ENCODE data around the gene STIM1.

The STIM1 gene

DNA sequence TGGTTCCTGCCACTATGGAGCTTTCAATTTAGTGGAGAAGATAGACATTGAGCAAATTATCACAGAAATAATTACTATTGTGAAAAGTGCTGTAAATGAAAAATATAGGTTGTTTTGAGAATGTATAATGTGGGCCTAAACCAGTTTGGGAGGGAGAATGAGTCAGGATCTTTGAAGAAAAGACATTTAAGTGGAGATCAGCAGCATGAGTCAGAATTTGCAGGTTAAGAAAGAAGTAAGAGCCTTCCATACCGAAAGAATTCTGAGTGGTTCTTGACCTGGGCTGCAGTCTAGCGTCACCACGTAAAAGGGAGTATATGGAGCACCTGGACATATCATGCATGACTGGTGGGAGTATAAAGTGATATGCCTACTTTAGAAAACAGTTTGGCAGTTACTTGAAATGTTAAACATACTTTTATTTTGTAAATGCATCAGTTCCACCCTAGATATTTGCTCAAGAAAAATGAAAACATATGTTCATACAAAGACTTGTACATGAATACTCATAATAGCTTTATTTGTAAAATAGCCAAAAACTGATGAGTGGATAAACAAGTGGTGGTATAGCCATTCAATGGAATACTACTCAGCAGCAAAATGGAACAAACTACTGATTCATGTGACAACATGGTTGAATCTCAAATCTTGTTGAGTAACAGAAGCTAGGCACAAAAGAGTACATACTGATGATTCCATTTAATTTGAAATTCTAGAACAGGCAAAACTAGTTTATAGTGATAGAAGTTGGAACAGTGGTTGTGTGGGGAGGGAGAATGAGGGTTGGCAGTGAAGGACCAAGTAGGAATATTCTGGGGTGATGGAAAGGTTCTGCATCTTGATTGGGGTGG, 99.2 kb downstream of the STIM1 start:
- no peak for ATAC-seq
- peak; percentile 88 for TF ChIP-seq ZNF8 (CRISPR knock-in tag; IDR thresholded peaks at IDR 0.05)
- TF ChIP-seq, protein P1, sequence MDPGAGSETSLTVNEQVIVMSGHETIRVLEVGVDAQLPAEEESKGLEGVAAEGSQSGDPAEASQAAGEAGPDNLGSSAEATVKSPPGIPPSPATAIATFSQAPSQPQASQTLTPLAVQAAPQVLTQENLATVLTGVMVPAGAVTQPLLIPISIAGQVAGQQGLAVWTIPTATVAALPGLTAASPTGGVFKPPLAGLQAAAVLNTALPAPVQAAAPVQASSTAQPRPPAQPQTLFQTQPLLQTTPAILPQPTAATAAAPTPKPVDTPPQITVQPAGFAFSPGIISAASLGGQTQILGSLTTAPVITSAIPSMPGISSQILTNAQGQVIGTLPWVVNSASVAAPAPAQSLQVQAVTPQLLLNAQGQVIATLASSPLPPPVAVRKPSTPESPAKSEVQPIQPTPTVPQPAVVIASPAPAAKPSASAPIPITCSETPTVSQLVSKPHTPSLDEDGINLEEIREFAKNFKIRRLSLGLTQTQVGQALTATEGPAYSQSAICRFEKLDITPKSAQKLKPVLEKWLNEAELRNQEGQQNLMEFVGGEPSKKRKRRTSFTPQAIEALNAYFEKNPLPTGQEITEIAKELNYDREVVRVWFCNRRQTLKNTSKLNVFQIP (CRISPR knock-in tag; IDR thresholded peaks at IDR 0.05; ENCODE audit: borderline replicate concordance, low read depth): no peak

DNA sequence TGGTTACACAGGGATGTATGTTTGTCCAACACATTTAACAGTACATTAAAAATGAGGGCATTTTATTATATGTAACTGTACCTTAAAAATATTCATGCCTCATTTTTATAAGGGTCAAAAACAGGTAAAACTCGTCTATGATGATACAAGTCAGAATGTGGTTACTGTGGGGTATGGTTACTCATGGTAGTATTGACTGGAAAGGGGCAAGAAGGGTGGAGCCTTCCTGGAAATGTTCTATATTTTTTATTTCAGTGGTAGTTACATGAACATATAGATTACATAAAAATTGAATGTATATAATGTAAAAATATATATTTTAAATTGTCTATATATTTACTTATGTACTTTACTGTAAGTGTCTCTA, 99.8 kb downstream of the STIM1 start:
- no peak for TF ChIP-seq GLIS3 (CRISPR knock-in tag; IDR thresholded peaks at IDR 0.05)
- no peak for TF ChIP-seq CSDC2 (CRISPR knock-in tag; IDR thresholded peaks at IDR 0.05)
- no peak for TF ChIP-seq PPARA (CRISPR knock-in tag; IDR thresholded peaks at IDR 0.05; ENCODE audit: borderline replicate concordance)
- TF ChIP-seq SNAI2 (CRISPR knock-in tag; IDR thresholded peaks at IDR 0.05): no peak
- TF ChIP-seq, protein P2, sequence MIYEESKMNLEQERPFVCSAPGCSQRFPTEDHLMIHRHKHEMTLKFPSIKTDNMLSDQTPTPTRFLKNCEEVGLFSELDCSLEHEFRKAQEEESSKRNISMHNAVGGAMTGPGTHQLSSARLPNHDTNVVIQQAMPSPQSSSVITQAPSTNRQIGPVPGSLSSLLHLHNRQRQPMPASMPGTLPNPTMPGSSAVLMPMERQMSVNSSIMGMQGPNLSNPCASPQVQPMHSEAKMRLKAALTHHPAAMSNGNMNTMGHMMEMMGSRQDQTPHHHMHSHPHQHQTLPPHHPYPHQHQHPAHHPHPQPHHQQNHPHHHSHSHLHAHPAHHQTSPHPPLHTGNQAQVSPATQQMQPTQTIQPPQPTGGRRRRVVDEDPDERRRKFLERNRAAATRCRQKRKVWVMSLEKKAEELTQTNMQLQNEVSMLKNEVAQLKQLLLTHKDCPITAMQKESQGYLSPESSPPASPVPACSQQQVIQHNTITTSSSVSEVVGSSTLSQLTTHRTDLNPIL (CRISPR knock-in tag; IDR thresholded peaks at IDR 0.05; ENCODE audit: low read depth): no peak
- no peak for TF ChIP-seq ARNTL (CRISPR knock-in tag; IDR thresholded peaks at IDR 0.05; ENCODE audit: borderline replicate concordance, low read depth)
- no peak for TF ChIP-seq ESRRG (CRISPR knock-in tag; IDR thresholded peaks at IDR 0.05)
- TF ChIP-seq ZNF8 (CRISPR knock-in tag; IDR thresholded peaks at IDR 0.05): no peak
- TF ChIP-seq ZFP30 (CRISPR knock-in tag; IDR thresholded peaks at IDR 0.05): no peak
- TF ChIP-seq ZNF70 (CRISPR knock-in tag; IDR thresholded peaks at IDR 0.05): no peak
- ATAC-seq: no peak

DNA sequence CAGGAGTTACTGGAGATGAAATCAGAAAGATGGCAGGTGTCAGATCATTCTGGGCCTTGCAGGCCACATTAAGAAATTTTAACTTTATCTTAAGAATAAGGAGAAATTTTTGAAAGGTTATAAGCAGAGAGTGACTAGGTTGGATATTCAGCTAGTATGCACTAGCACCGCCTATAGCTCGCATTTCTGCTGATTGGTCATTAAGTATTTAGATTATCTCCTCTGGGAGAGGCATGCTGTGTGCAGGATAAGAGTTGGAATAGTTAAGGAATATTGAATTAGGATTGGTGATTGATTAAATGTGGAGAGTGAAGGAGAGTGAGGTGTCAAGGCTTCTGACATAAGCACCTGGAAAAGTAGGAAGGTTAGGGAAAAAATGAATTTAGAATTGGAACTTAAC, 100.6 kb downstream of the STIM1 start:
- TF ChIP-seq RARB (CRISPR knock-in tag; IDR thresholded peaks at IDR 0.05) (no peak), ZNF565 (CRISPR knock-in tag; conservative IDR thresholded peaks at IDR 0.05; ENCODE audit: low read depth) (no peak)
- TF ChIP-seq, protein P3, sequence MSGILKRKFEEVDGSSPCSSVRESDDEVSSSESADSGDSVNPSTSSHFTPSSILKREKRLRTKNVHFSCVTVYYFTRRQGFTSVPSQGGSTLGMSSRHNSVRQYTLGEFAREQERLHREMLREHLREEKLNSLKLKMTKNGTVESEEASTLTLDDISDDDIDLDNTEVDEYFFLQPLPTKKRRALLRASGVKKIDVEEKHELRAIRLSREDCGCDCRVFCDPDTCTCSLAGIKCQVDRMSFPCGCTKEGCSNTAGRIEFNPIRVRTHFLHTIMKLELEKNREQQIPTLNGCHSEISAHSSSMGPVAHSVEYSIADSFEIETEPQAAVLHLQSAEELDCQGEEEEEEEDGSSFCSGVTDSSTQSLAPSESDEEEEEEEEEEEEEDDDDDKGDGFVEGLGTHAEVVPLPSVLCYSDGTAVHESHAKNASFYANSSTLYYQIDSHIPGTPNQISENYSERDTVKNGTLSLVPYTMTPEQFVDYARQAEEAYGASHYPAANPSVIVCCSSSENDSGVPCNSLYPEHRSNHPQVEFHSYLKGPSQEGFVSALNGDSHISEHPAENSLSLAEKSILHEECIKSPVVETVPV (CRISPR knock-in tag; IDR thresholded peaks at IDR 0.05): no peak
- no peak for ATAC-seq

DNA sequence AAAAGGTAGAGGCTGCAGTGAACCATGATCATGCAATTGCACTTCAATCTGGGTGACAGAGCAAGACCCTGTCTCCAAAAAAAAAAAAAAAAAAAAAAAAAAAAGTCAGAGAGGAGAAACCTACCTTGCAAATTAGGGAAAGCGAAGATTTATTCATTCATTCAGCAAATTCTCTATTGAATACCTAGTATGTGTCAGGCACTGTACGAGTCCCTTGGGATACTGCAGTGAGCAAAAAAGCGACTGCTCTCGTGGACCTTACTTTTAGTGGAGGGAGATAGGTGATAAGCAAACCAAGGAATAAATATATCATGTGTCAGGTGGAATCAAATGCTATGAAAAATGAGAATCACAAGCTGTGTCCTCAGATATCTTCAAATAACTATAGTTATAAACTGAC, 101.3 kb downstream of the STIM1 start:
- no peak for ATAC-seq
- TF ChIP-seq RARB (CRISPR knock-in tag; IDR thresholded peaks at IDR 0.05) (no peak), CSDC2 (CRISPR knock-in tag; IDR thresholded peaks at IDR 0.05) (no peak), ZNF8 (CRISPR knock-in tag; IDR thresholded peaks at IDR 0.05) (no peak), ARNTL (CRISPR knock-in tag; IDR thresholded peaks at IDR 0.05; ENCODE audit: borderline replicate concordance, low read depth) (no peak), ZNF70 (CRISPR knock-in tag; IDR thresholded peaks at IDR 0.05) (no peak), GLIS3 (CRISPR knock-in tag; IDR thresholded peaks at IDR 0.05) (no peak), TCF4 (CRISPR knock-in tag; IDR thresholded peaks at IDR 0.05; ENCODE audit: borderline replicate concordance) (no peak), SNAI2 (CRISPR knock-in tag; IDR thresholded peaks at IDR 0.05) (no peak), ESRRG (CRISPR knock-in tag; IDR thresholded peaks at IDR 0.05) (no peak), OSR1 (CRISPR knock-in tag; IDR thresholded peaks at IDR 0.05) (no peak)

DNA sequence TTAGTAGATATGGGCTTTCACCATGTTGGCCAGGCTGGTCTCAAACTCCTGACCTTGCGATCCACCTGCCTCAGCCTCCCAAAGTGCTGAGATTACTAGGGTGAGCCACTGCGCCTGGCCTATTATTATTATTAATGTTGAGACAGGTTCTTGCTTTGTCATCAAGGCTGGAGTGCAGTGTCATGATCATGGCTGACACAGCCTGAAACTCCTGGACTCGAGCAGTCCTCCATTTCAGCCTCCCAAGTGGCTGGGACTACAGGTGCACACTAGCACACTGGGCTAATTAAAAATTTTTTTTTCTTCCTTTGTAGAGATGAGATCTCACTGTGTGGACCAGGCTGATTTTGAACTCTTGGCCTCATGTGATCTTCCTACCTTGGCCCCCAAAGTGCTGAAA, 102.0 kb downstream of the STIM1 start:
- TF ChIP-seq BACH2 (CRISPR knock-in tag; IDR thresholded peaks at IDR 0.05; ENCODE audit: borderline replicate concordance) (no peak), ZNF565 (CRISPR knock-in tag; conservative IDR thresholded peaks at IDR 0.05; ENCODE audit: low read depth) (no peak), RARB (CRISPR knock-in tag; IDR thresholded peaks at IDR 0.05) (no peak), ISL1 (CRISPR knock-in tag; IDR thresholded peaks at IDR 0.05) (no peak), ESRRG (CRISPR knock-in tag; IDR thresholded peaks at IDR 0.05) (no peak), ZNF8 (CRISPR knock-in tag; IDR thresholded peaks at IDR 0.05) (no peak)
- TF ChIP-seq, protein P4, sequence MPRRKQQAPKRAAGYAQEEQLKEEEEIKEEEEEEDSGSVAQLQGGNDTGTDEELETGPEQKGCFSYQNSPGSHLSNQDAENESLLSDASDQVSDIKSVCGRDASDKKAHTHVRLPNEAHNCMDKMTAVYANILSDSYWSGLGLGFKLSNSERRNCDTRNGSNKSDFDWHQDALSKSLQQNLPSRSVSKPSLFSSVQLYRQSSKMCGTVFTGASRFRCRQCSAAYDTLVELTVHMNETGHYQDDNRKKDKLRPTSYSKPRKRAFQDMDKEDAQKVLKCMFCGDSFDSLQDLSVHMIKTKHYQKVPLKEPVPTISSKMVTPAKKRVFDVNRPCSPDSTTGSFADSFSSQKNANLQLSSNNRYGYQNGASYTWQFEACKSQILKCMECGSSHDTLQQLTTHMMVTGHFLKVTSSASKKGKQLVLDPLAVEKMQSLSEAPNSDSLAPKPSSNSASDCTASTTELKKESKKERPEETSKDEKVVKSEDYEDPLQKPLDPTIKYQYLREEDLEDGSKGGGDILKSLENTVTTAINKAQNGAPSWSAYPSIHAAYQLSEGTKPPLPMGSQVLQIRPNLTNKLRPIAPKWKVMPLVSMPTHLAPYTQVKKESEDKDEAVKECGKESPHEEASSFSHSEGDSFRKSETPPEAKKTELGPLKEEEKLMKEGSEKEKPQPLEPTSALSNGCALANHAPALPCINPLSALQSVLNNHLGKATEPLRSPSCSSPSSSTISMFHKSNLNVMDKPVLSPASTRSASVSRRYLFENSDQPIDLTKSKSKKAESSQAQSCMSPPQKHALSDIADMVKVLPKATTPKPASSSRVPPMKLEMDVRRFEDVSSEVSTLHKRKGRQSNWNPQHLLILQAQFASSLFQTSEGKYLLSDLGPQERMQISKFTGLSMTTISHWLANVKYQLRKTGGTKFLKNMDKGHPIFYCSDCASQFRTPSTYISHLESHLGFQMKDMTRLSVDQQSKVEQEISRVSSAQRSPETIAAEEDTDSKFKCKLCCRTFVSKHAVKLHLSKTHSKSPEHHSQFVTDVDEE (CRISPR knock-in tag; IDR thresholded peaks at IDR 0.05): no peak
- TF ChIP-seq, protein P1 (CRISPR knock-in tag; IDR thresholded peaks at IDR 0.05; ENCODE audit: borderline replicate concordance, low read depth): no peak
- no peak for ATAC-seq

Measured in SK-N-SH treated with all-trans-retinoic acid at 6 μM for 48 hours (cell line).